Neural cell (in vitro differentiated cells): ENCODE measurements around the gene MTFMT.

ENCODE experiments used
- CTCF ChIP-seq: fragments of 450-650 bp; IDR thresholded peaks from 2 replicates; pipeline ENCODE4 v1.5.1; 2014; ENCODE audit warnings: antibody characterized with exemption, mild to moderate bottlenecking, moderate library complexity; ENCODE audit not compliant: poor library complexity, severe bottlenecking
- REST ChIP-seq: IDR thresholded peaks from 2 replicates; pipeline ENCODE4 v1.6.1; 2012; ENCODE audit warnings: borderline replicate concordance

GRCh38 chr15:65004993-65005392 is 24.4 kb downstream of the MTFMT start:
- no peak for TF ChIP-seq CTCF
- no peak for TF ChIP-seq REST
